GM12875 (cell line): ENCODE results near the gene SH3GL1.

Experiments
- H3K4me3 ChIP-seq: one replicate; pipeline ENCODE4 v1.5.1; 2011; ENCODE audit warnings: low read depth, low read length, control low read depth
- CTCF ChIP-seq: IDR thresholded peaks from 2 replicates; pipeline ENCODE4 v1.5.1; 2011; ENCODE audit warnings: low read depth, mild to moderate bottlenecking, control low read depth, inconsistent platforms, low read length, moderate library complexity, borderline replicate concordance; ENCODE audit not compliant: insufficient read depth

The SH3GL1 gene

GRCh38 chr19:4393947-4394590, 6.3 kb downstream of the SH3GL1 start:
- TF ChIP-seq CTCF = no peak
- no peak overlapping the region for H3K4me3 ChIP-seq

GRCh38 chr19:4391701-4392483, 8.5 kb downstream of the SH3GL1 start:
- H3K4me3 ChIP-seq = no peak overlapping the region
- TF ChIP-seq CTCF = no peak

GRCh38 chr19:4391306-4391693, 9.0 kb downstream of the SH3GL1 start:
- TF ChIP-seq CTCF = no peak
- no peak overlapping the region for H3K4me3 ChIP-seq

GRCh38 chr19:4390567-4391305, 9.6 kb downstream of the SH3GL1 start:
- no peak overlapping the region for H3K4me3 ChIP-seq

GRCh38 chr19:4390017-4390566, 10.3 kb downstream of the SH3GL1 start:
- no peak overlapping the region for H3K4me3 ChIP-seq
- TF ChIP-seq CTCF = no peak

More at GRCh38 chr19:4390567-4391305, 9.6 kb downstream of the SH3GL1 start:
- no peak for TF ChIP-seq CTCF

- no peak overlapping the region for H3K4me3 ChIP-seq
- TF ChIP-seq CTCF = no peak
Measured at GRCh38 chr19:4389511-4390016, 10.8 kb downstream of the SH3GL1 start.
